ENCODE data around the gene MRPS18A. TPM values are rescaled to one million over a fixed set of nuclear protein-coding genes. Genes with fewer than 3 reads are reported as not detected.

The MRPS18A gene
- total RNA-seq, 1 donor from 2014 or later = 45.0 TPM

Other genes starting within 250 kb of the MRPS18A start
- 0.39 TPM in 2 replicates for gene DLK2, start 232.2 kb downstream of the MRPS18A start, total RNA-seq
- 38.5 and 43.4 TPM in 2 replicates for gene TJAP1, start 210.2 kb downstream of the MRPS18A start, total RNA-seq
- 0.10 and 0.27 TPM in 2 replicates for gene LRRC73, start 177.4 kb downstream of the MRPS18A start, total RNA-seq
- gene YIPF3, start 170.9 kb downstream of the MRPS18A start, total RNA-seq = 73.2 and 77.3 TPM in 2 replicates
- 40.1 and 45.5 TPM in 2 replicates for gene POLR1C, start 170.7 kb downstream of the MRPS18A start, total RNA-seq
- gene XPO5, start 111.8 kb downstream of the MRPS18A start, total RNA-seq = 88.1 and 94.6 TPM in 2 replicates
- 62.5 and 68.5 TPM in 2 replicates for gene POLH, start 111.6 kb downstream of the MRPS18A start, total RNA-seq
- 99.1 and 104 TPM in 2 replicates for gene GTPBP2, start 58.5 kb downstream of the MRPS18A start, total RNA-seq
- 46.8 and 47.1 TPM in 2 replicates for gene MAD2L1BP, start 52.0 kb downstream of the MRPS18A start, total RNA-seq
- not detected in 2 replicates for gene RSPH9, start 42.8 kb downstream of the MRPS18A start, total RNA-seq
- gene VEGFA, start 82.4 kb upstream of the MRPS18A start, total RNA-seq = 21.1 and 23.1 TPM in 2 replicates

Measured in T-helper 1 cell treated with Interleukin-12 subunit alpha and Interleukin-12 subunit beta and Interleukin-4 antibody, amounts not matched to agents 30 ng/mL and 1 ng/mL, for 36 hours (primary cell).